OCI-LY3 (cell line): ENCODE data around the gene TBC1D22B.
A peak's percentile ranks its signal among the peaks of the same experiment; 100 is the strongest.

Experiments
- H2AFZ ChIP-seq: fragments of 200-600, 300-600 bp; shearing (Covaris generic); 2 replicates; pipeline ENCODE4 v1.6.0; 2014; ENCODE audit warnings: antibody characterized with exemption, low read depth, low read length
- H3K27ac ChIP-seq: fragments of 200-600, 300-600 bp; sonication (generic); 2 replicates; pipeline ENCODE4 v1.5.1; 2014; ENCODE audit warnings: mild to moderate bottlenecking, low read length, moderate library complexity, mixed read lengths
- H3K27me3 ChIP-seq: fragments of 200-600, 300-600 bp; sonication (generic); 2 replicates; pipeline ENCODE4 v1.6.1; 2014; ENCODE audit warnings: low read depth, low read length, mixed read lengths
- H3K36me3 ChIP-seq: fragments of 200-600, 300-600 bp; sonication (generic); replicated peaks from 2 replicates; pipeline ENCODE3; 2014; ENCODE audit warnings: low read depth, low read length, mixed read lengths
- H3K4me1 ChIP-seq: fragments of 300-600, 200-600 bp; sonication (generic); 2 replicates; pipeline ENCODE4 v1.6.1; 2014; ENCODE audit warnings: low read length, mixed read lengths
- H3K4me2 ChIP-seq: fragments of 200-600, 300-600 bp; sonication (generic); 2 replicates; pipeline ENCODE4 v1.6.1; 2014; ENCODE audit warnings: low read length, mixed read lengths
- H3K4me3 ChIP-seq: fragments of 300-600, 200-600 bp; sonication (generic); 2 replicates; pipeline ENCODE4 v1.5.1; 2014; ENCODE audit warnings: antibody characterized with exemption, mild to moderate bottlenecking, low read length, moderate library complexity
- H3K79me2 ChIP-seq: fragments of 300-600, 200-600 bp; shearing (Covaris generic); 2 replicates; pipeline ENCODE4 v1.6.1; 2014; ENCODE audit warnings: mild to moderate bottlenecking, low read length, mixed read lengths
- H3K9ac ChIP-seq: fragments of 300-600, 200-600 bp; shearing (Covaris generic); 2 replicates; pipeline ENCODE4 v1.6.0; 2014; ENCODE audit warnings: mild to moderate bottlenecking, low read length, moderate library complexity
- H3K9me3 ChIP-seq: fragments of 200-600, 300-600 bp; shearing (Covaris generic); 2 replicates; pipeline ENCODE4 v1.6.1; 2014; ENCODE audit warnings: low read length, mixed read lengths; ENCODE audit not compliant: insufficient read depth
- H4K20me1 ChIP-seq: fragments of 200-600, 300-600 bp; sonication (generic); 2 replicates; pipeline ENCODE4 v1.6.1; 2016; ENCODE audit warnings: low read length, mixed read lengths; ENCODE audit not compliant: insufficient read depth
- EZH2phosphoT487 ChIP-seq: fragments of 200-600 bp; shearing (Covaris generic); IDR thresholded peaks from 2 replicates; pipeline ENCODE4 v1.6.1; 2018; ENCODE audit warnings: antibody characterized with exemption, mixed run types, low read depth
- TF ChIP-seq, protein P1 (sequence below): fragments of 200-600, 300-600 bp; sonication (generic); IDR thresholded peaks from 2 replicates; pipeline ENCODE4 v1.5.1; 2014; ENCODE audit warnings: antibody characterized with exemption, low read length, low read depth

Gene TBC1D22B

DNA sequence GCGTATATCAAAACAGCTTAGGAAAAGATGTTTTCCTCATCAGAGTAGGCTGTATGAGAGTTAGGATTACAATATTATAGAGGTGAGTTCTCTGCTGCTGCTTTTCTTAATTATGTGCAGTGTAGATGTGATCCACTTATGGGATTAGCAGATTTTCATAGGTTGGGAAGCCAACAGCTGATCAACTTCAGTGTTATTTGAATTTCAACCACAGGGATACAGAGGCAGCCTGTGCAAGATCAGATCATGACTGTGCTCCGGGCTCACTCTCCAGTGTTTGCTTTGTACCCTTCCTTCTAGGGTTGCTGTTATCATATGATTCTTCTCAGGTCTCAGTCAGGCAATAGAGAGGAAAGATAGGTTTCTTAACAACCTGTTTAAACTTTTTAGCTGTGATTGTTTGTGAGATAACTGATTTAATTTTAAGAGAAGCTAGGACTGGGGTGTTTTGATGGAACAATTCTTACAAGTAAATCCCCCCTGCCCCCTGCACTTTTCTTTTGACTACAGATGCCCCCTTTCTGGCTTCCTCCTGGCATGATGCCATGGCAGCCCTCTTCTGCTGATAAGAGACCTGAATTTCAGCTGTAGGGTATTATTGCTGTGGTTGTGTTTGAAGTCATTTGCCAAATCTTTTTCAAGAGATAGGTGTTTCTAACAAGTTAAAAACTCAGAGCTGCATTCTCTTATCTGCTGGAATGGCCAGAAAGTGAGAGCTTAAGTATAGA, 104.7 kb downstream of the TBC1D22B start:
- peaks cover 32% of the 10 kb centered on the region for H3K79me2 ChIP-seq
- TF ChIP-seq, protein P1, sequence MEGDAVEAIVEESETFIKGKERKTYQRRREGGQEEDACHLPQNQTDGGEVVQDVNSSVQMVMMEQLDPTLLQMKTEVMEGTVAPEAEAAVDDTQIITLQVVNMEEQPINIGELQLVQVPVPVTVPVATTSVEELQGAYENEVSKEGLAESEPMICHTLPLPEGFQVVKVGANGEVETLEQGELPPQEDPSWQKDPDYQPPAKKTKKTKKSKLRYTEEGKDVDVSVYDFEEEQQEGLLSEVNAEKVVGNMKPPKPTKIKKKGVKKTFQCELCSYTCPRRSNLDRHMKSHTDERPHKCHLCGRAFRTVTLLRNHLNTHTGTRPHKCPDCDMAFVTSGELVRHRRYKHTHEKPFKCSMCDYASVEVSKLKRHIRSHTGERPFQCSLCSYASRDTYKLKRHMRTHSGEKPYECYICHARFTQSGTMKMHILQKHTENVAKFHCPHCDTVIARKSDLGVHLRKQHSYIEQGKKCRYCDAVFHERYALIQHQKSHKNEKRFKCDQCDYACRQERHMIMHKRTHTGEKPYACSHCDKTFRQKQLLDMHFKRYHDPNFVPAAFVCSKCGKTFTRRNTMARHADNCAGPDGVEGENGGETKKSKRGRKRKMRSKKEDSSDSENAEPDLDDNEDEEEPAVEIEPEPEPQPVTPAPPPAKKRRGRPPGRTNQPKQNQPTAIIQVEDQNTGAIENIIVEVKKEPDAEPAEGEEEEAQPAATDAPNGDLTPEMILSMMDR = no peak
- TF ChIP-seq EZH2phosphoT487 = no peak
- no peak overlapping the region for H2AFZ ChIP-seq
- no peak overlapping the region for H3K9ac ChIP-seq
- no peaks in the 10 kb centered on the region for H3K27me3 ChIP-seq
- H4K20me1 ChIP-seq = peaks cover 25% of the 10 kb centered on the region
- H3K4me2 ChIP-seq = no peak overlapping the region
- H3K4me3 ChIP-seq = no peak overlapping the region
- no peaks in the 10 kb centered on the region for H3K4me1 ChIP-seq
- no peaks in the 10 kb centered on the region for H3K9me3 ChIP-seq
- H3K36me3 ChIP-seq = peaks cover 32% of the 10 kb centered on the region
- H3K27ac ChIP-seq = no peak overlapping the region

DNA sequence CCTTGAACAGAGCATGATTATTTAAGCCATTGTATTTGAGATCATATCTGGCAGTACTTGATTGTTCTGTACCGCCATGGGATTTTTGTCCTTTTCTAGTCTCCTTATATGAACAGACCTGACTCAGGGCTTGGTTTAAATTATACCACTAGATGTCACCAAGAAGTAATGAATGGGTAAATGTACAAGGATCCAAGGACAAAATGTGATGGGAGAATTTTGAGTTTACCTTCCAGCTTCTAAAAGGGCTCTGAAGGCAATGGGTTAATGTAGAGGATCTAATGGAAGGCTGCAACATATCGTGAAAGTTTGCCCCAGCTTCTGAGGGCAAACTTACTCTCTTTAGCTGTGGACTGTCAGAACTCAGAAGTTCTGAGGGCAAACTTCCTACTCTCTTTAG, 108.2 kb downstream of the TBC1D22B start:
- Histone ChIP-seq H3K4me1 (no peaks in the 10 kb centered on the region), H3K27me3 (no peaks in the 10 kb centered on the region), H3K4me2 (no peak overlapping the region), H2AFZ (no peak overlapping the region), H3K79me2 (0 out of 2 replicates have a peak, but pooled peaks cover 7% of the 10 kb centered on the region), H3K4me3 (no peak overlapping the region), H4K20me1 (no peaks in the 10 kb centered on the region), H3K9me3 (no peaks in the 10 kb centered on the region), H3K27ac (no peak overlapping the region), H3K36me3 (peaks cover 59% of the 10 kb centered on the region), H3K9ac (no peak overlapping the region)
- TF ChIP-seq, protein P1 = peak; percentile 37
- TF ChIP-seq EZH2phosphoT487 = no peak

- Histone ChIP-seq H4K20me1 (peaks cover 3% of the 10 kb centered on the region; the same call in 1 of the 2 replicates), H3K4me2 (no peak overlapping the region), H3K36me3 (peaks cover 56% of the 10 kb centered on the region), H3K27me3 (no peaks in the 10 kb centered on the region), H3K79me2 (0 out of 2 replicates have a peak, but pooled peaks cover 7% of the 10 kb centered on the region), H3K4me3 (no peak overlapping the region), H3K27ac (no peak overlapping the region), H3K4me1 (no peaks in the 10 kb centered on the region), H3K9me3 (no peaks in the 10 kb centered on the region), H3K9ac (no peak overlapping the region), H2AFZ (no peak overlapping the region)
- TF ChIP-seq EZH2phosphoT487 = no peak
- TF ChIP-seq, protein P1 = no peak
Measured at GRCh38 chr6:37366910-37367309, 109.3 kb downstream of the TBC1D22B start.

DNA sequence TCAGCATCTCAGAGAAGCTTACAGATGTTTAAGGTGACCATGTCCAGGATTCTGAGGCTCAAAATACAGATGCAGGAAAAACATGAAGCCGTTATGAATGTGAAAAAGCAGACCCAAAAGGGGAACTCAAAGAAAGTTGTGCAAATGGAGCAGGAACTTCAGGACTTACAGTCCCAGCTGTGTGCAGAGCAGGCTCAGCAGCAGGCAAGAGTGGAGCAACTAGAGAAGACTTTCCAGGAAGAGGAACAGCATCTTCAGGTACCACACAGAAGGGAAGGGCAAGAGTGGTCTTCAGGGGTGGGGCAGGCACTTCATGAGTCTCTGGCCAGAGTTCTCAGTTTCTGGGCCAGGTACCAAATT, 111.4 kb downstream of the TBC1D22B start:
- H3K9me3 ChIP-seq = no peaks in the 10 kb centered on the region
- H3K27me3 ChIP-seq = no peaks in the 10 kb centered on the region
- H3K9ac ChIP-seq = no peak overlapping the region
- peaks cover 46% of the 10 kb centered on the region for H3K36me3 ChIP-seq
- H3K79me2 ChIP-seq = 0 out of 2 replicates have a peak, but pooled peaks cover 7% of the 10 kb centered on the region
- no peaks in the 10 kb centered on the region for H3K4me1 ChIP-seq
- H3K4me3 ChIP-seq = no peak overlapping the region
- peaks cover 3% of the 10 kb centered on the region; the same call in 1 of the 2 replicates for H4K20me1 ChIP-seq
- no peak overlapping the region for H2AFZ ChIP-seq
- H3K27ac ChIP-seq = no peak overlapping the region
- no peak overlapping the region for H3K4me2 ChIP-seq
- no peak for TF ChIP-seq EZH2phosphoT487
- TF ChIP-seq, protein P1 = no peak
